Uterus (tissue), 4 donors: ENCODE data around the gene UFSP1. TPM values are rescaled to one million over a fixed set of nuclear protein-coding genes. Genes with fewer than 3 reads are reported as not detected.

Experiments
- DNase-seq, 2 donors: peaks; one replicate each; pipeline ENCODE4 v3.0.0-alpha.2; 2019 to 2020
- H3K27ac ChIP-seq, 2 donors: fragments of 200-600 bp; sonication (generic); 1 replicate in 1 of 2; 2 replicates in 1 of 2; pipeline ENCODE4 v1.5.1; 2016 to 2018
- H3K27me3 ChIP-seq, 2 donors: fragments of 200-600 bp; sonication (generic); one replicate each; pipeline ENCODE4 v1.5.1; 2018 to 2019; ENCODE audit warnings: control low read depth in 1 of 2
- H3K36me3 ChIP-seq, 2 donors: fragments of 200-600 bp; sonication (generic); one replicate each; pipeline ENCODE4 v1.5.1; 2019; ENCODE audit warnings: control low read depth in 1 of 2
- H3K4me1 ChIP-seq, 2 donors: fragments of 200-600 bp; sonication (generic); one replicate each; pipeline ENCODE4 v1.5.1; 2018 to 2019; ENCODE audit warnings: control low read depth in 1 of 2
- H3K4me3 ChIP-seq, 2 donors: fragments of 200-600 bp; sonication (generic); 1 replicate in 1 of 2; 2 replicates in 1 of 2; pipeline ENCODE4 v1.5.1; 2018 to 2019; ENCODE audit warnings: mild to moderate bottlenecking in 1 of 2
- H3K9me3 ChIP-seq, 2 donors: fragments of 200-600 bp; sonication (generic); one replicate each; pipeline ENCODE4 v1.5.1; 2019; ENCODE audit warnings: control low read depth in 1 of 2
- CTCF ChIP-seq, 4 experiments: fragments of 200-600 bp in 2 of 4; fragments of 450-650 bp in 2 of 4; sonication (generic) in 2 of 4; IDR thresholded peaks; one replicate each; pipeline ENCODE4 v1.5.1; 2016 to 2019; ENCODE audit warnings: antibody characterized with exemption in 4 of 4, mild to moderate bottlenecking in 2 of 4, moderate library complexity in 1 of 4
- POLR2A ChIP-seq, 2 donors: fragments of 450-650 bp; IDR thresholded peaks; one replicate each; pipeline ENCODE4 v1.6.1; 2016; ENCODE audit warnings: antibody characterized with exemption in 2 of 2, mild to moderate bottlenecking in 1 of 2, moderate library complexity in 1 of 2
- intact Hi-C: fragments of 100-400 bp; cut with DNase I; formaldehyde crosslinking; loops from one replicate; pipeline ENCODE4 v1.15.1; 2023; ENCODE audit warnings: low total_unique reads
- microRNA-seq: library from miRNA; unstranded; fragments of <30 nt; microRNA quantifications from one replicate; pipeline ENCODE4, GENCODE V29; 2016; ENCODE audit warnings: borderline microRNAs expressed, borderline replicate concordance
- small RNA-seq: library from RNA; depleted of rRNA; stranded (forward); fragments of <200 nt; gene quantifications from one replicate; pipeline ENCODE3, GENCODE V24; 2016
- total RNA-seq, 4 donors: library from RNA; depleted of rRNA in 3 of 4; stranded (reverse); fragments of >200 nt in 3 of 4; gene quantifications; one replicate each; pipeline versions ENCODE4 v1.1.0 to v1.2.4, GENCODE V29; 2014 to 2023
- donor health status: DM: yes; HTN: yes; CAD: no.

The UFSP1 gene
- total RNA-seq, 4 donors from 2014 or later = 4.8 to 9.7 (median 5.0) TPM; not detected in 1

GRCh38 chr7:100847360-100847759, 42.2 kb downstream of the UFSP1 start:
- no peaks in the 10 kb centered on the region for H3K36me3 ChIP-seq
- H3K27ac ChIP-seq = no peak overlapping the region
- H3K4me1 ChIP-seq = no peaks in the 10 kb centered on the region
- intact Hi-C loops = no loop called here
- TF ChIP-seq CTCF (IDR thresholded peaks at IDR 0.05) (no peak), POLR2A (IDR thresholded peaks at IDR 0.05) (no peak)
- DNase-seq = no peak
- H3K4me3 ChIP-seq = no peak overlapping the region
- H3K9me3 ChIP-seq = no peaks in the 10 kb centered on the region
- no peaks in the 10 kb centered on the region for H3K27me3 ChIP-seq

GRCh38 chr7:100840470-100841100, 48.9 kb downstream of the UFSP1 start:
- no peaks in the 10 kb centered on the region for H3K36me3 ChIP-seq
- H3K27ac ChIP-seq = no peak overlapping the region
- no peak for DNase-seq
- H3K27me3 ChIP-seq = no peaks in the 10 kb centered on the region
- intact Hi-C loops = no loop called here
- H3K4me1 ChIP-seq = peaks cover 0 to 6% of the 10 kb centered on the region in 2 donors
- H3K9me3 ChIP-seq = no peaks in the 10 kb centered on the region
- no peak for TF ChIP-seq CTCF (IDR thresholded peaks at IDR 0.05)
- no peak for TF ChIP-seq POLR2A (IDR thresholded peaks at IDR 0.05)
- no peak overlapping the region for H3K4me3 ChIP-seq

- no peaks in the 10 kb centered on the region for H3K36me3 ChIP-seq
- H3K9me3 ChIP-seq = no peaks in the 10 kb centered on the region
- DNase-seq = no peak
- intact Hi-C loops = no loop called here
- H3K4me1 ChIP-seq = peaks cover 0 to 6% of the 10 kb centered on the region in 2 donors
- H3K4me3 ChIP-seq = no peak overlapping the region
- H3K27me3 ChIP-seq = no peaks in the 10 kb centered on the region
- TF ChIP-seq POLR2A (IDR thresholded peaks at IDR 0.05) (no peak), CTCF (IDR thresholded peaks at IDR 0.05) (no peak)
- H3K27ac ChIP-seq = no peak overlapping the region
Observed at GRCh38 chr7:100839361-100839760, 50.2 kb downstream of the UFSP1 start.

Small RNA genes lying within 50 kb of the gene (microRNA-seq; reads per million reads assigned to microRNA genes)
- gene MIR6875 = not detected

Small RNA genes lying within 50 kb of the gene (small RNA-seq; reads per million reads assigned to genes)
- not detected for gene RN7SL549P
- gene RPS29P15 = not detected

Other genes starting within 250 kb of the UFSP1 start
- gene TFR2, start 248.2 kb downstream of the UFSP1 start, total RNA-seq = 1 to 10 TPM in 1 of 4 donors, under 1 TPM in 1, not detected in 2; 0.43 to 2.0 TPM
- gene ACTL6B, start 233.3 kb downstream of the UFSP1 start, total RNA-seq = not detected
- 100 to 1,000 TPM in 2 of 4 donors, 10 to 100 TPM in 2; 72.0 to 245 (median 94.3) TPM for gene GNB2, start 216.0 kb downstream of the UFSP1 start, total RNA-seq
- 10 to 100 TPM in 3 of 4 donors, 1 to 10 TPM in 1; 9.7 to 90.9 (median 31.9) TPM for gene GIGYF1, start 195.5 kb downstream of the UFSP1 start, total RNA-seq
- gene POP7, start 183.6 kb downstream of the UFSP1 start, total RNA-seq = 10 to 100 TPM; 16.4 to 53.8 (median 23.8) TPM
- 1 to 10 TPM in 1 of 4 donors, not detected in 3; 1.1 TPM for gene EPO, start 169.2 kb downstream of the UFSP1 start, total RNA-seq
- gene ZAN, start 156.1 kb downstream of the UFSP1 start, total RNA-seq = under 1 TPM in 1 of 4 donors, not detected in 3; 0.07 TPM
- 100 to 1,000 TPM in 3 of 4 donors, 10 to 100 TPM in 1; 73.5 to 374 (median 163) TPM for gene EPHB4, start 62.2 kb downstream of the UFSP1 start, total RNA-seq
- 10 to 100 TPM in 3 of 4 donors, 1 to 10 TPM in 1; 9.0 to 36.9 (median 25.9) TPM for gene SLC12A9, start 37.0 kb downstream of the UFSP1 start, total RNA-seq
- 100 to 1,000 TPM in 1 of 4 donors, 10 to 100 TPM in 3; 26.2 to 105 (median 61.6) TPM for gene TRIP6, start 22.3 kb downstream of the UFSP1 start, total RNA-seq
- gene SRRT, start 14.6 kb downstream of the UFSP1 start, total RNA-seq = 100 to 1,000 TPM in 1 of 4 donors, 10 to 100 TPM in 3; 17.1 to 185 (median 41.1) TPM
- 10 to 100 TPM in 3 of 4 donors, 1 to 10 TPM in 1; 6.7 to 55.9 (median 14.5) TPM for gene ACHE, start 6.2 kb upstream of the UFSP1 start, total RNA-seq
- under 1 TPM in 1 of 4 donors, not detected in 3; 0.09 TPM for gene MUC3A, start 59.8 kb upstream of the UFSP1 start, total RNA-seq
- gene MUC12, start 79.8 kb upstream of the UFSP1 start, total RNA-seq = 10 to 100 TPM in 1 of 4 donors, under 1 TPM in 2, not detected in 1; 0.03 to 14.9 (median 0.29) TPM
- gene MUC17, start 130.4 kb upstream of the UFSP1 start, total RNA-seq = under 1 TPM in 1 of 4 donors, not detected in 3; under 0.01 TPM
- gene TRIM56, start 195.8 kb upstream of the UFSP1 start, total RNA-seq = 10 to 100 TPM in 3 of 4 donors, 1 to 10 TPM in 1; 9.7 to 73.0 (median 26.3) TPM
- gene SERPINE1, start 237.4 kb upstream of the UFSP1 start, total RNA-seq = 10 to 100 TPM in 1 of 4 donors, 1 to 10 TPM in 2, under 1 TPM in 1; 0.51 to 10.6 (median 5.5) TPM